Thyroid gland (tissue), 4 donors: ENCODE measurements around the gene LRPPRC.

Experiments
- CTCF ChIP-seq, 6 experiments: fragments of 200-600 bp in 3 of 6; fragments of 450-650 bp in 3 of 6; sonication (generic) in 3 of 6; IDR thresholded peaks; one replicate each; pipeline ENCODE4 v1.5.1; 2016 to 2019; ENCODE audit warnings: antibody characterized with exemption in 6 of 6, mild to moderate bottlenecking in 2 of 6, inconsistent platforms in 1 of 6, moderate library complexity in 1 of 6
- POLR2A ChIP-seq, 2 donors: fragments of 450-650 bp; IDR thresholded peaks; one replicate each; pipeline ENCODE4 v1.6.1; 2017; ENCODE audit warnings: antibody characterized with exemption in 2 of 2, mild to moderate bottlenecking in 2 of 2, moderate library complexity in 1 of 2

- TF ChIP-seq CTCF (IDR thresholded peaks at IDR 0.05): no peak
- TF ChIP-seq POLR2A (IDR thresholded peaks at IDR 0.05): no peak
These were observed 44.6 kb upstream of the LRPPRC start for GRCh38 chr2:44040365-44040764.
